ENCODE results near the gene COL27A1. TPM values are rescaled to one million over a fixed set of nuclear protein-coding genes. Genes with fewer than 3 reads are reported as not detected.

COL27A1 gene
- total RNA-seq, 1 experiment from 2014 or later, result not detected

GRCh38 chr9:114339130-114339908 is 184.0 kb downstream of the COL27A1 start:
- peaks cover 74% of the 10 kb centered on the region for H3K36me3 ChIP-seq (ENCODE audit: insufficient read depth, low read length)
- H4K20me1 ChIP-seq (ENCODE audit: insufficient read depth, low read depth, low read length), result peaks cover 13% of the 10 kb centered on the region; the same call in 1 of the 2 replicates
- no peaks in the 10 kb centered on the region for H3K9me2 ChIP-seq (replicated peaks; ENCODE audit: insufficient read depth, low read length)
- H3K27me3 ChIP-seq (ENCODE audit: low read length), result no peaks in the 10 kb centered on the region
- no peak overlapping the region for H3K4me2 ChIP-seq (ENCODE audit: low read depth, low read length, poor library complexity, severe bottlenecking)
- no peak overlapping the region for H2AFZ ChIP-seq (ENCODE audit: low read length)
- no peak overlapping the region for H3K9ac ChIP-seq (ENCODE audit: low read length)
- H3K4me3 ChIP-seq (ENCODE audit: low read length), result no peak overlapping the region
- H3K9me3 ChIP-seq (ENCODE audit: low read length), result no peaks in the 10 kb centered on the region
- no peaks in the 10 kb centered on the region for H3K4me1 ChIP-seq (ENCODE audit: low read length)
- peak; percentile 84 for DNase-seq
- H3K79me2 ChIP-seq (ENCODE audit: low read length), result no peaks in the 10 kb centered on the region
- H3K27ac ChIP-seq (ENCODE audit: low read length), result no peak overlapping the region

DNA sequence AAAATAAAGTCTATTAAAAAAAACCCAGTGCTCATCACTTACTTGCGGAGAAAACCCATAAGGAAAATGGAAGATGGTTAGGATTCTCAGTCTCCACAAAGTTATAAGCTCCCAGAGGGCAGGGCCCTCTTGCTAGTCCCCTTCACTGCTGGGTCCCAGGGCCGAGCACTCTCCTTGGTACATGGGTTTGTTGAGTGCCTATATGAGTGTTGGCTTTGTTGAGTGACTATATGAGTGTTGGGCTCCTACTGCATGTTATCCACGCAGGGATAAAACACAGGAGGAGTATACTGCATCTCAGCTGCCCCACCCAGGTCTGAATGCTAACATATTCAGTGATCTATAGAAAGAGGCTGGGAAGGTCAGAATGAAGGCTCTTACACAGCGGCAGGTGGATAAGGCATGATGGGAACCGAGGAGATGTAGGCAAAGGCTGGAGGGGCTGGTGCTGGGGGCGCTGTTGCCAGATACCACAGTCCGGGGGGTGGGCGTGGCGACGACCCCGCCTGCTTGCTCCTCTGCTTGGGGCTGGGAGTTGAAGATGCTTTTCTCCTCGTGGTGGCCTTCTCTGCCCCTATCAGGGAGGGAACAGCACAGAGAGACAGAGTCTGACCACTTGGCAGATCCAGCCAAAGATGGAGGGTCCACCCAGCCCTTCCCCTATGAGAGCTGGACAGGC is 186.0 kb downstream of the COL27A1 start:
- Histone ChIP-seq H3K9me2 (replicated peaks; ENCODE audit: insufficient read depth, low read length) (no peaks in the 10 kb centered on the region), H3K27ac (ENCODE audit: low read length) (no peak overlapping the region), H4K20me1 (ENCODE audit: insufficient read depth, low read depth, low read length) (peaks cover 13% of the 10 kb centered on the region; the same call in 1 of the 2 replicates), H3K9ac (ENCODE audit: low read length) (no peak overlapping the region), H3K4me1 (ENCODE audit: low read length) (no peaks in the 10 kb centered on the region), H3K36me3 (ENCODE audit: insufficient read depth, low read length) (peaks cover 64% of the 10 kb centered on the region), H3K9me3 (ENCODE audit: low read length) (no peaks in the 10 kb centered on the region), H2AFZ (ENCODE audit: low read length) (no peak overlapping the region), H3K4me3 (ENCODE audit: low read length) (no peak overlapping the region), H3K79me2 (ENCODE audit: low read length) (no peaks in the 10 kb centered on the region), H3K4me2 (ENCODE audit: low read depth, low read length, poor library complexity, severe bottlenecking) (no peak overlapping the region), H3K27me3 (ENCODE audit: low read length) (no peaks in the 10 kb centered on the region)
- DNase-seq, result no peak

DNA sequence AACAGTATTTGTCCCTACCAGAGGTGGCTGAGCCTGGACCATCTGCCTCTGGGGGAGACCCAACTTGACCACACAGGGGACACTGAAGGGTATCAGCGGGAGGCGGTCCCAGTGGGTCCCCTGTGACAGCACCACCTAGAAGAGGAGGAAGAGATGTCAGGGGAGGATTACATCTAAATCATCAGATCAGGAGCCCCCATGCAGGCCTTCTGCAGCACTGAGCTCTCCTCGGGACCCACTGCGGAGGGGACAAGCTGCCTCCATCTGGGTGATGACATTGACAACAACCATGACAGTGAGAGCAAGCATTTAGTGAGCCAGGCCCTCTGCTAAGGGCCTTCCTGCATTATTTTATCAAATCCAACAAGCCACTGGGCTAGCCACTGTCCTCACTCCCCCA is 186.7 kb downstream of the COL27A1 start:
- H3K4me1 ChIP-seq (ENCODE audit: low read length), result no peaks in the 10 kb centered on the region
- no peak overlapping the region for H2AFZ ChIP-seq (ENCODE audit: low read length)
- H3K27me3 ChIP-seq (ENCODE audit: low read length), result no peaks in the 10 kb centered on the region
- no peak overlapping the region for H3K4me3 ChIP-seq (ENCODE audit: low read length)
- no peak overlapping the region for H3K4me2 ChIP-seq (ENCODE audit: low read depth, low read length, poor library complexity, severe bottlenecking)
- peaks cover 13% of the 10 kb centered on the region; the same call in 1 of the 2 replicates for H4K20me1 ChIP-seq (ENCODE audit: insufficient read depth, low read depth, low read length)
- peaks cover 66% of the 10 kb centered on the region for H3K36me3 ChIP-seq (ENCODE audit: insufficient read depth, low read length)
- DNase-seq, result no peak
- no peaks in the 10 kb centered on the region for H3K79me2 ChIP-seq (ENCODE audit: low read length)
- H3K27ac ChIP-seq (ENCODE audit: low read length), result no peak overlapping the region
- H3K9me3 ChIP-seq (ENCODE audit: low read length), result no peaks in the 10 kb centered on the region
- no peaks in the 10 kb centered on the region for H3K9me2 ChIP-seq (replicated peaks; ENCODE audit: insufficient read depth, low read length)
- H3K9ac ChIP-seq (ENCODE audit: low read length), result no peak overlapping the region

GRCh38 chr9:114342755-114343440 is 187.6 kb downstream of the COL27A1 start:
- no peak overlapping the region for H3K4me2 ChIP-seq (ENCODE audit: low read depth, low read length, poor library complexity, severe bottlenecking)
- H2AFZ ChIP-seq (ENCODE audit: low read length), result no peak overlapping the region
- no peaks in the 10 kb centered on the region for H3K79me2 ChIP-seq (ENCODE audit: low read length)
- H3K27ac ChIP-seq (ENCODE audit: low read length), result no peak overlapping the region
- H3K9me2 ChIP-seq (replicated peaks; ENCODE audit: insufficient read depth, low read length), result no peaks in the 10 kb centered on the region
- no peak for DNase-seq
- H3K9me3 ChIP-seq (ENCODE audit: low read length), result no peaks in the 10 kb centered on the region
- no peaks in the 10 kb centered on the region for H3K4me1 ChIP-seq (ENCODE audit: low read length)
- no peaks in the 10 kb centered on the region for H3K27me3 ChIP-seq (ENCODE audit: low read length)
- peaks cover 11% of the 10 kb centered on the region; the same call in 1 of the 2 replicates for H4K20me1 ChIP-seq (ENCODE audit: insufficient read depth, low read depth, low read length)
- H3K4me3 ChIP-seq (ENCODE audit: low read length), result no peak overlapping the region
- peaks cover 63% of the 10 kb centered on the region for H3K36me3 ChIP-seq (ENCODE audit: insufficient read depth, low read length)
- no peak overlapping the region for H3K9ac ChIP-seq (ENCODE audit: low read length)

DNA sequence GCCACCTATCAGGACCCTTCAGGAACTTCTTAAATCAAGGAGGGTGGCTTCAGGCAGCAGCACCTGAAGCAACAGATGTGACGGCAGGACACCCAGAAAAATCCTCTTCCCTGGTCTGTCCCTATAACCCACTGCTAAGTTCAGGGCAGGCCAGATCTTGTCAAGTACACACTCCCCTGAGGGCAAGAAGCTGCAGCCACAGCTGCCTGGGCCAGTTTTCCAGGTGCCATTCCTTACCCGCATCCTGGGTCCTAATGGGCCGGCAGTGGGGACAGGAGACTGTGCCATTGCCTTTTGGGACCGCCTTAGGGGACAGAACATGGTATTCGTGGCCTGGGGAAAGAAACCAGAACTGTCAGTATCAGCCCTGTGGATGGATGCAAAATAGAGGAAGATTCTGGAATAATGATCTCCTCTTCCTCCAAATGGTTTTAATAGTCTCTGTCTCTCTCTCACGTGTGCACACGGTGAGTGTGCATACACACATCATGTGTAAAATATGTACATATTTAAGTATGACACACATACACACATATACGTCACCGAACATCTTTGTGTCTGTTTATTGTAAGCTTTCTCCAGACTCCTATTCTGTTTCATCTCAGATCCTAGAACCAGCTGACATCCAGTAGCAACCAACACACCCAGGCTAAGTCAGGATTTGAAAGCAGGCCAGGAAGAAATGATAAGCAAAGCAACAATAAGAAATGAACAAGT is 188.3 kb downstream of the COL27A1 start:
- Histone ChIP-seq H3K4me2 (ENCODE audit: low read depth, low read length, poor library complexity, severe bottlenecking) (no peak overlapping the region), H3K36me3 (ENCODE audit: insufficient read depth, low read length) (peaks cover 60% of the 10 kb centered on the region), H3K79me2 (ENCODE audit: low read length) (no peaks in the 10 kb centered on the region), H2AFZ (ENCODE audit: low read length) (no peak overlapping the region), H3K4me1 (ENCODE audit: low read length) (no peaks in the 10 kb centered on the region; the same call in 1 of the 2 replicates), H4K20me1 (ENCODE audit: insufficient read depth, low read depth, low read length) (peaks cover 7% of the 10 kb centered on the region; the same call in 1 of the 2 replicates), H3K27me3 (ENCODE audit: low read length) (no peaks in the 10 kb centered on the region), H3K9ac (ENCODE audit: low read length) (no peak overlapping the region), H3K9me2 (replicated peaks; ENCODE audit: insufficient read depth, low read length) (no peaks in the 10 kb centered on the region), H3K9me3 (ENCODE audit: low read length) (no peaks in the 10 kb centered on the region), H3K27ac (ENCODE audit: low read length) (no peak overlapping the region), H3K4me3 (ENCODE audit: low read length) (no peak overlapping the region)
- no peak for DNase-seq

DNA sequence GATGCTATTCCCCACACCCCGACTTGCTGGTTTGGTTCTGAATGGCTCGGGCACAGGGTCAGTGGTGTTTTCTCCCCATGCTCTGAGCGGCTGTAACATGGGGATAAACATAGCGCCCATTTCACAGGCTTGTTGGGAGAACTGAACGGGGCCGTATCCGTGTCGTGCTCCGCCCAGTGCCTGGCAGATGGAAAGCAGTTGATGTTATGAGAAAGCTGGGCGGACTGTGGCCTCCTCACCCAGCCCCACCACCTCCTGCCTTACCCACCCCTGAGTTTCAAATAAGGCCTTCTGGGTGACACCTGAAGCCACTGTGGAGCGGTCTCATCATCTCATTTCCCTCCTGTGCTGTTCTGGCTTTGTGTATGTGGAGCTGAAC is 188.8 kb downstream of the COL27A1 start:
- Histone ChIP-seq H3K79me2 (ENCODE audit: low read length) (no peaks in the 10 kb centered on the region), H3K27me3 (ENCODE audit: low read length) (no peaks in the 10 kb centered on the region), H3K4me2 (ENCODE audit: low read depth, low read length, poor library complexity, severe bottlenecking) (no peak overlapping the region), H3K9me3 (ENCODE audit: low read length) (no peaks in the 10 kb centered on the region), H3K9ac (ENCODE audit: low read length) (no peak overlapping the region), H4K20me1 (ENCODE audit: insufficient read depth, low read depth, low read length) (peaks cover 7% of the 10 kb centered on the region; the same call in 1 of the 2 replicates), H3K4me3 (ENCODE audit: low read length) (no peak overlapping the region), H3K27ac (ENCODE audit: low read length) (no peak overlapping the region), H3K4me1 (ENCODE audit: low read length) (peaks cover 2% of the 10 kb centered on the region), H2AFZ (ENCODE audit: low read length) (no peak overlapping the region), H3K36me3 (ENCODE audit: insufficient read depth, low read length) (peaks cover 56% of the 10 kb centered on the region), H3K9me2 (replicated peaks; ENCODE audit: insufficient read depth, low read length) (no peaks in the 10 kb centered on the region)
- no peak for DNase-seq

GRCh38 chr9:114344692-114345091 is 189.4 kb downstream of the COL27A1 start:
- Histone ChIP-seq H3K4me1 (ENCODE audit: low read length) (peaks cover 7% of the 10 kb centered on the region), H3K27me3 (ENCODE audit: low read length) (no peaks in the 10 kb centered on the region), H3K4me3 (ENCODE audit: low read length) (no peak overlapping the region), H4K20me1 (ENCODE audit: insufficient read depth, low read depth, low read length) (peaks cover 7% of the 10 kb centered on the region; the same call in 1 of the 2 replicates), H3K27ac (ENCODE audit: low read length) (no peak overlapping the region), H3K4me2 (ENCODE audit: low read depth, low read length, poor library complexity, severe bottlenecking) (no peak overlapping the region), H2AFZ (ENCODE audit: low read length) (no peak overlapping the region), H3K9ac (ENCODE audit: low read length) (no peak overlapping the region), H3K9me2 (replicated peaks; ENCODE audit: insufficient read depth, low read length) (no peaks in the 10 kb centered on the region), H3K79me2 (ENCODE audit: low read length) (no peaks in the 10 kb centered on the region), H3K36me3 (ENCODE audit: insufficient read depth, low read length) (peaks cover 55% of the 10 kb centered on the region), H3K9me3 (ENCODE audit: low read length) (no peaks in the 10 kb centered on the region)
- DNase-seq, result no peak

All from Karpas-422 (cell line).